SK-N-SH (cell line): Measurements from ENCODE around the gene ACAP2. TPM values are rescaled to one million over a fixed set of nuclear protein-coding genes. Genes with fewer than 3 reads are reported as not detected.

Source experiments
- CTCF ChIA-PET: fragments of 300-600, 350-600 bp; formaldehyde crosslinking; extraction: SDS; loops from one replicate; lab custom pipeline; 2021; lab: Yijun Ruan, JAX
- POLR2A ChIA-PET: fragments of 350-600 bp; sonication (Branson Sonifier 250); formaldehyde crosslinking; extraction: SDS; loops from one replicate; lab custom pipeline; 2020; ENCODE audit warnings: antibody characterized with exemption, inconsistent platforms; lab: Yijun Ruan, JAX
- DNase-seq: peaks from one replicate; pipeline ENCODE4 v3.0.0; 2012
- H2AFZ ChIP-seq: fragments of 200-600 bp; sonication (generic); 2 replicates; pipeline ENCODE4 v1.8.1; 2016; ENCODE audit warnings: antibody characterized with exemption, mild to moderate bottlenecking, low read depth
- H3F3A ChIP-seq: fragments of 200-600 bp; sonication (generic); replicated peaks from 2 replicates; pipeline ENCODE3; 2016; ENCODE audit warnings: antibody characterized with exemption, mild to moderate bottlenecking; ENCODE audit not compliant: insufficient read depth
- H3K27ac ChIP-seq, 2 experiments: fragments of 200-500 bp in 1 of 2; fragments of 200-600 bp in 1 of 2; sonication (Bioruptor generic) in 1 of 2; sonication (generic), shearing (Covaris generic) in 1 of 2; 2 replicates each; pipeline versions ENCODE4 v1.5.1 to v1.6.1; 2014 to 2016; ENCODE audit warnings: low read depth in 2 of 2, inconsistent platforms in 1 of 2, low read length in 1 of 2, mild to moderate bottlenecking in 1 of 2, mixed read lengths in 1 of 2
- H3K27me3 ChIP-seq: fragments of 200-600 bp; sonication (generic), shearing (Covaris generic); 2 replicates; pipeline ENCODE4 v1.6.1; 2016; ENCODE audit warnings: mixed run types; ENCODE audit not compliant: insufficient read depth
- H3K36me3 ChIP-seq, 2 experiments: fragments of 200-500 bp in 1 of 2; fragments of 200-600 bp in 1 of 2; sonication (Bioruptor generic) in 1 of 2; sonication (generic) in 1 of 2; replicated peaks in 1 of 2; 2 replicates each; pipeline versions ENCODE3 to v1.5.1; 2014 to 2016; ENCODE audit warnings: low read length in 1 of 2, mild to moderate bottlenecking in 1 of 2; ENCODE audit not compliant: insufficient read depth in 2 of 2, control insufficient read depth in 1 of 2
- H3K4me1 ChIP-seq, 2 experiments: fragments of 200-500 bp in 1 of 2; fragments of 200-600 bp in 1 of 2; sonication (Bioruptor generic) in 1 of 2; sonication (generic), shearing (Covaris generic) in 1 of 2; 2 replicates each; pipeline versions ENCODE4 v1.5.1 to v1.6.1; 2014 to 2016; ENCODE audit warnings: low read depth in 1 of 2, low read length in 1 of 2, mixed run types in 1 of 2; ENCODE audit not compliant: insufficient read depth in 2 of 2, control insufficient read depth in 1 of 2
- H3K4me2 ChIP-seq: fragments of 200-600 bp; sonication (generic), shearing (Covaris generic); 2 replicates; pipeline ENCODE4 v1.6.1; 2017; ENCODE audit warnings: mixed run types
- H3K4me3 ChIP-seq, 2 experiments: fragments of 200-500 bp in 1 of 2; fragments of 200-600 bp in 1 of 2; sonication (Bioruptor generic) in 1 of 2; sonication (generic), shearing (Covaris generic) in 1 of 2; 2 replicates each; pipeline versions ENCODE4 v1.5.1 to v1.8.1; 2014 to 2016; ENCODE audit warnings: low read depth in 2 of 2, inconsistent platforms in 1 of 2, low read length in 1 of 2, mild to moderate bottlenecking in 1 of 2, mixed read lengths in 1 of 2, moderate library complexity in 1 of 2
- H3K79me2 ChIP-seq: fragments of 200-600 bp; sonication (generic); 2 replicates; pipeline ENCODE4 v1.8.1; 2017; ENCODE audit warnings: mild to moderate bottlenecking; ENCODE audit not compliant: insufficient read depth
- H3K9ac ChIP-seq: fragments of 200-600 bp; sonication (generic); 2 replicates; pipeline ENCODE4 v1.6.1; 2017; ENCODE audit warnings: mixed run types
- H3K9me2 ChIP-seq: fragments of 200-600 bp; sonication (generic); 2 replicates; pipeline ENCODE4 v1.6.1; 2017; ENCODE audit warnings: mixed run types
- H3K9me3 ChIP-seq: fragments of 200-600 bp; sonication (generic); 2 replicates; pipeline ENCODE4 v1.6.1; 2017; ENCODE audit warnings: mixed run types, mild to moderate bottlenecking, moderate library complexity
- H4K20me1 ChIP-seq: fragments of 200-600 bp; sonication (generic); 2 replicates; pipeline ENCODE4 v1.6.1; 2017; ENCODE audit warnings: mild to moderate bottlenecking, mixed run types; ENCODE audit not compliant: insufficient read depth
- CHD2 ChIP-seq: fragments of 150-350 bp; IDR thresholded peaks from 2 replicates; pipeline ENCODE4 v1.6.1; 2018; ENCODE audit warnings: low read length; ENCODE audit not compliant: partially characterized antibody
- EZH2phosphoT487 ChIP-seq: fragments of 200-600 bp; sonication (generic); IDR thresholded peaks from 2 replicates; pipeline ENCODE4 v1.6.1; 2017; ENCODE audit warnings: low read depth, mixed run types, mild to moderate bottlenecking, antibody characterized with exemption, moderate library complexity, borderline replicate concordance
- FOSL2 ChIP-seq: IDR thresholded peaks from 2 replicates; pipeline ENCODE4 v1.4.0; 2012; ENCODE audit warnings: low read depth, mild to moderate bottlenecking, moderate library complexity, borderline replicate concordance
- FOXM1 ChIP-seq: IDR thresholded peaks from 2 replicates; pipeline ENCODE4 v1.4.0; 2012; ENCODE audit warnings: low read depth, mild to moderate bottlenecking
- GABPA ChIP-seq: IDR thresholded peaks from 2 replicates; pipeline ENCODE4 v1.4.0; 2012; ENCODE audit warnings: low read depth, mild to moderate bottlenecking
- GATA2 ChIP-seq: sonication (generic); formaldehyde crosslinking; IDR thresholded peaks from 2 replicates; pipeline ENCODE4 v1.5.0; 2020; ENCODE audit warnings: mild to moderate bottlenecking, missing genetic modification reagents
- MXI1 ChIP-seq: IDR thresholded peaks from 2 replicates; pipeline ENCODE4 v1.6.1; 2012; ENCODE audit warnings: mild to moderate bottlenecking, low read depth, low read length, improper control_type of control experiment
- NFIC ChIP-seq: IDR thresholded peaks from 2 replicates; pipeline ENCODE4 v1.4.0; 2012; ENCODE audit warnings: borderline replicate concordance
- POLR2AphosphoS5 ChIP-seq: IDR thresholded peaks from 2 replicates; pipeline ENCODE4 v1.6.1; 2012; ENCODE audit warnings: low read depth, low read length
- RAD21 ChIP-seq: IDR thresholded peaks from 2 replicates; pipeline ENCODE4 v1.6.1; 2012; ENCODE audit warnings: mild to moderate bottlenecking, low read length
- RCOR1 ChIP-seq: fragments of 150-350 bp; IDR thresholded peaks from 2 replicates; pipeline ENCODE4 v1.6.1; 2017; ENCODE audit warnings: antibody characterized with exemption, low read length
- RXRA ChIP-seq: IDR thresholded peaks from 2 replicates; pipeline ENCODE4 v1.4.0; 2012; ENCODE audit warnings: low read depth, mild to moderate bottlenecking, borderline replicate concordance
- SIN3A ChIP-seq: IDR thresholded peaks from 2 replicates; pipeline ENCODE4 v1.6.1; 2012; ENCODE audit warnings: low read depth, mild to moderate bottlenecking, low read length, moderate library complexity, borderline replicate concordance
- SMC3 ChIP-seq: IDR thresholded peaks from 2 replicates; pipeline ENCODE4 v1.6.1; 2012; ENCODE audit warnings: low read depth, low read length, improper control_type of control experiment
- TCF12 ChIP-seq: IDR thresholded peaks from 2 replicates; pipeline ENCODE4 v1.4.0; 2012
- TEAD4 ChIP-seq: IDR thresholded peaks from 2 replicates; pipeline ENCODE4 v1.4.0; 2012; ENCODE audit warnings: mild to moderate bottlenecking, borderline replicate concordance; ENCODE audit not compliant: insufficient read depth
- YY1 ChIP-seq: IDR thresholded peaks from 2 replicates; pipeline ENCODE4 v1.4.0; 2012; ENCODE audit warnings: low read depth, mild to moderate bottlenecking
- WGBS: methylation state at CpG from one replicate; pipeline ENCODE4 v1.1.6; 2017; ENCODE audit warnings: low lambda C conversion rate; 5-methylcytosine and 5-hydroxymethylcytosine counted together
- polyA plus RNA-seq, 3 experiments: library from polyadenylated mRNA; depleted of rRNA; stranded (reverse); fragments of >200 nt; gene quantifications; 2 replicates each; pipeline ENCODE4 v1.2.3, GENCODE V29; 2012
- TF ChIP-seq, protein P1 (sequence below): IDR thresholded peaks from 2 replicates; pipeline ENCODE4 v1.4.0; 2012; ENCODE audit warnings: low read depth, borderline replicate concordance
- TF ChIP-seq, protein P2 (sequence below): IDR thresholded peaks from 2 replicates; pipeline ENCODE4; 2012
- TF ChIP-seq, protein P3 (sequence below): fragments of 150-350 bp; IDR thresholded peaks from 2 replicates; pipeline ENCODE4 v1.6.1; 2017; ENCODE audit warnings: antibody characterized with exemption, low read length, low read depth, borderline replicate concordance
- TF ChIP-seq, protein P4 (sequence below): fragments of 150-350 bp; IDR thresholded peaks from 2 replicates; pipeline ENCODE4 v1.6.1; 2016; ENCODE audit warnings: mild to moderate bottlenecking, low read depth, low read length
- TF ChIP-seq, protein P5 (sequence below): fragments of 200-600 bp; sonication (generic); IDR thresholded peaks from 2 replicates; pipeline ENCODE4 v1.6.1; 2017; ENCODE audit warnings: antibody characterized with exemption, mild to moderate bottlenecking, moderate library complexity
- TF ChIP-seq, protein P6 (sequence below): IDR thresholded peaks from 2 replicates; pipeline ENCODE4 v1.4.0; 2012; ENCODE audit warnings: low read depth
- TF ChIP-seq, protein P7 (sequence below): IDR thresholded peaks from 2 replicates; pipeline ENCODE4 v1.4.0; 2012; ENCODE audit warnings: low read depth, borderline replicate concordance

Gene ACAP2
- polyA plus RNA-seq, 1 of the 3 experiments (the other 2 are of a cell fraction): 6.8 TPM

DNA sequence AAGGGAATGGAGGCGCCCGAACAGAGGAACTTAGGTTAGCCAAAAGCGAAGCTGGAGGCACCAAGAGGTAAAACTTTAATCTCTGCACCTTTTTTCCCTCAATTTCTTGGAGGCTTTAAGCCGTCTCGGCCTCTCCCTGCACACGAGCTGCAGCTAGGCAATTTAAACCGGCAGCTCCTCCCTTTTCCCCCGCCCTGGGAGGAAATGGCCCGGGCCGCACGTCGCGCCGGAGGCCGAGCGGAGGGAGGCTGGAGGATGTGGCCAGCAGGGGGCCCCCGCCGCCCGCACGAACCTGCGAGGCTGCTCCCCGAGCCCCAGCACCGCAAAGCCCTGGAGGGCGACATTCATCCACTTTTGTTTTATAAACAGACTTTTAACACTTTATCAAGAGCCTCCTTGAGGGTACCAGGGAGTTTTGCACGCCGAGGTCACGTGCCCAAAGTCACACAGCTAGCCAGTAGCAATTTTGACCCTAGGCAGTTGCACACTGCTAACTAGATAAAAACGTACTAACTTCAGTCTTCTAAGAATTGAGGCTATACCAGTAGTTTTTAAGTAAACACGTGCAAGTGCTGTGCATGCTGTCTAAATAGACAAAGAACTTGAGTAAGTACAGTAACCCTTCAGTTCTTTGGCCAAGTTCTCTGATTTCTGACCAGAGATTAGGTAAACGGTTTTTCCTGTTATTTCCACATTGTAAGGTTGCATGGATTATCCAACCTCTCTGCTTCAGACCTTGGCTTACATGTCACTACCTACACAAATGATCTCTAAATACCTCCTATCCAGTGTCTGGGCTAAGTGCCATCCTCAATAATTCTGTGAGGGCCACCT, 171.2 kb downstream of the ACAP2 start:
- Histone ChIP-seq H3K27me3 (no peaks in the 10 kb centered on the region), H2AFZ (peak overlapping the region; percentile 96), H3F3A (peaks cover 10% of the 10 kb centered on the region), H3K27ac (peak overlapping the region; percentile 82 to 94), H3K9ac (peak overlapping the region; percentile 73), H3K36me3 (peaks cover 13 to 15% of the 10 kb centered on the region in 2 experiments), H3K79me2 (peaks cover 30% of the 10 kb centered on the region), H3K9me2 (no peaks in the 10 kb centered on the region), H3K4me3 (peak overlapping the region; percentile 84 to 86), H4K20me1 (peaks cover 6% of the 10 kb centered on the region; the same call in 1 of the 2 replicates), H3K4me1 (peaks cover 0 to 22% of the 10 kb centered on the region in 2 experiments; a peak in 2 of 4 replicates), H3K4me2 (peak overlapping the region; percentile 99), H3K9me3 (no peaks in the 10 kb centered on the region)
- DNase-seq: peak; percentile 91
- WGBS: 4% methylated on average over 29 of the region's 30 CpGs
- POLR2A ChIA-PET: interaction anchor here (0.9 to 2.9 kb wide), 4 partner anchors 171 to 585 kb away, joined by 3 to 10 read pairs (median 8); partner anchors contain the start of genes ACAP2 and PPP1R2
- CTCF ChIA-PET: interaction anchor here (0.6 to 5.9 kb wide), 78 partner anchors 9 to 1437 kb away, joined by 3 to 216 read pairs (median 4); partner anchors contain the start of genes ACAP2, FAM43A, LSG1 and PPP1R2
- TF ChIP-seq, protein P1, sequence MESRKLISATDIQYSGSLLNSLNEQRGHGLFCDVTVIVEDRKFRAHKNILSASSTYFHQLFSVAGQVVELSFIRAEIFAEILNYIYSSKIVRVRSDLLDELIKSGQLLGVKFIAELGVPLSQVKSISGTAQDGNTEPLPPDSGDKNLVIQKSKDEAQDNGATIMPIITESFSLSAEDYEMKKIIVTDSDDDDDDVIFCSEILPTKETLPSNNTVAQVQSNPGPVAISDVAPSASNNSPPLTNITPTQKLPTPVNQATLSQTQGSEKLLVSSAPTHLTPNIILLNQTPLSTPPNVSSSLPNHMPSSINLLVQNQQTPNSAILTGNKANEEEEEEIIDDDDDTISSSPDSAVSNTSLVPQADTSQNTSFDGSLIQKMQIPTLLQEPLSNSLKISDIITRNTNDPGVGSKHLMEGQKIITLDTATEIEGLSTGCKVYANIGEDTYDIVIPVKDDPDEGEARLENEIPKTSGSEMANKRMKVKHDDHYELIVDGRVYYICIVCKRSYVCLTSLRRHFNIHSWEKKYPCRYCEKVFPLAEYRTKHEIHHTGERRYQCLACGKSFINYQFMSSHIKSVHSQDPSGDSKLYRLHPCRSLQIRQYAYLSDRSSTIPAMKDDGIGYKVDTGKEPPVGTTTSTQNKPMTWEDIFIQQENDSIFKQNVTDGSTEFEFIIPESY: no peak
- TF ChIP-seq, protein P2, sequence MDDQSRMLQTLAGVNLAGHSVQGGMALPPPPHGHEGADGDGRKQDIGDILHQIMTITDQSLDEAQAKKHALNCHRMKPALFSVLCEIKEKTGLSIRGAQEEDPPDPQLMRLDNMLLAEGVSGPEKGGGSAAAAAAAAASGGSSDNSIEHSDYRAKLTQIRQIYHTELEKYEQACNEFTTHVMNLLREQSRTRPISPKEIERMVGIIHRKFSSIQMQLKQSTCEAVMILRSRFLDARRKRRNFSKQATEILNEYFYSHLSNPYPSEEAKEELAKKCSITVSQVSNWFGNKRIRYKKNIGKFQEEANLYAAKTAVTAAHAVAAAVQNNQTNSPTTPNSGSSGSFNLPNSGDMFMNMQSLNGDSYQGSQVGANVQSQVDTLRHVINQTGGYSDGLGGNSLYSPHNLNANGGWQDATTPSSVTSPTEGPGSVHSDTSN: no peak
- TF ChIP-seq RCOR1 (no peak), NFIC (no peak), CHD2 (peak; percentile 40), EZH2phosphoT487 (no peak), YY1 (no peak; the same call in 1 of the 2 replicates), RXRA (no peak), TCF12 (no peak), POLR2AphosphoS5 (no peak; the same call in 1 of the 2 replicates), GATA2 (no peak), TEAD4 (peak; percentile 11; the same call in 1 of the 2 replicates), MXI1 (peak; percentile 83), FOSL2 (no peak), SMC3 (peak; percentile 96), GABPA (peak; percentile 42; the same call in 1 of the 2 replicates), SIN3A (peak; percentile 22), FOXM1 (0 out of 2 replicates have a peak, but pooled peaks have one; percentile 14), RAD21 (peak; percentile 94)
- TF ChIP-seq, protein P3, sequence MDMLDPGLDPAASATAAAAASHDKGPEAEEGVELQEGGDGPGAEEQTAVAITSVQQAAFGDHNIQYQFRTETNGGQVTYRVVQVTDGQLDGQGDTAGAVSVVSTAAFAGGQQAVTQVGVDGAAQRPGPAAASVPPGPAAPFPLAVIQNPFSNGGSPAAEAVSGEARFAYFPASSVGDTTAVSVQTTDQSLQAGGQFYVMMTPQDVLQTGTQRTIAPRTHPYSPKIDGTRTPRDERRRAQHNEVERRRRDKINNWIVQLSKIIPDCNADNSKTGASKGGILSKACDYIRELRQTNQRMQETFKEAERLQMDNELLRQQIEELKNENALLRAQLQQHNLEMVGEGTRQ: no peak
- TF ChIP-seq, protein P4, sequence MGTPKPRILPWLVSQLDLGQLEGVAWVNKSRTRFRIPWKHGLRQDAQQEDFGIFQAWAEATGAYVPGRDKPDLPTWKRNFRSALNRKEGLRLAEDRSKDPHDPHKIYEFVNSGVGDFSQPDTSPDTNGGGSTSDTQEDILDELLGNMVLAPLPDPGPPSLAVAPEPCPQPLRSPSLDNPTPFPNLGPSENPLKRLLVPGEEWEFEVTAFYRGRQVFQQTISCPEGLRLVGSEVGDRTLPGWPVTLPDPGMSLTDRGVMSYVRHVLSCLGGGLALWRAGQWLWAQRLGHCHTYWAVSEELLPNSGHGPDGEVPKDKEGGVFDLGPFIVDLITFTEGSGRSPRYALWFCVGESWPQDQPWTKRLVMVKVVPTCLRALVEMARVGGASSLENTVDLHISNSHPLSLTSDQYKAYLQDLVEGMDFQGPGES: no peak
- TF ChIP-seq, protein P5, sequence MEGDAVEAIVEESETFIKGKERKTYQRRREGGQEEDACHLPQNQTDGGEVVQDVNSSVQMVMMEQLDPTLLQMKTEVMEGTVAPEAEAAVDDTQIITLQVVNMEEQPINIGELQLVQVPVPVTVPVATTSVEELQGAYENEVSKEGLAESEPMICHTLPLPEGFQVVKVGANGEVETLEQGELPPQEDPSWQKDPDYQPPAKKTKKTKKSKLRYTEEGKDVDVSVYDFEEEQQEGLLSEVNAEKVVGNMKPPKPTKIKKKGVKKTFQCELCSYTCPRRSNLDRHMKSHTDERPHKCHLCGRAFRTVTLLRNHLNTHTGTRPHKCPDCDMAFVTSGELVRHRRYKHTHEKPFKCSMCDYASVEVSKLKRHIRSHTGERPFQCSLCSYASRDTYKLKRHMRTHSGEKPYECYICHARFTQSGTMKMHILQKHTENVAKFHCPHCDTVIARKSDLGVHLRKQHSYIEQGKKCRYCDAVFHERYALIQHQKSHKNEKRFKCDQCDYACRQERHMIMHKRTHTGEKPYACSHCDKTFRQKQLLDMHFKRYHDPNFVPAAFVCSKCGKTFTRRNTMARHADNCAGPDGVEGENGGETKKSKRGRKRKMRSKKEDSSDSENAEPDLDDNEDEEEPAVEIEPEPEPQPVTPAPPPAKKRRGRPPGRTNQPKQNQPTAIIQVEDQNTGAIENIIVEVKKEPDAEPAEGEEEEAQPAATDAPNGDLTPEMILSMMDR: peak; percentile 96
- TF ChIP-seq, protein P6, sequence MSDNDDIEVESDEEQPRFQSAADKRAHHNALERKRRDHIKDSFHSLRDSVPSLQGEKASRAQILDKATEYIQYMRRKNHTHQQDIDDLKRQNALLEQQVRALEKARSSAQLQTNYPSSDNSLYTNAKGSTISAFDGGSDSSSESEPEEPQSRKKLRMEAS: peak; percentile 65
- TF ChIP-seq, protein P7, sequence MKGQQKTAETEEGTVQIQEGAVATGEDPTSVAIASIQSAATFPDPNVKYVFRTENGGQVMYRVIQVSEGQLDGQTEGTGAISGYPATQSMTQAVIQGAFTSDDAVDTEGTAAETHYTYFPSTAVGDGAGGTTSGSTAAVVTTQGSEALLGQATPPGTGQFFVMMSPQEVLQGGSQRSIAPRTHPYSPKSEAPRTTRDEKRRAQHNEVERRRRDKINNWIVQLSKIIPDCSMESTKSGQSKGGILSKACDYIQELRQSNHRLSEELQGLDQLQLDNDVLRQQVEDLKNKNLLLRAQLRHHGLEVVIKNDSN: peak; percentile 85
